T-helper 1 cell (primary cell): Measurements from ENCODE around the gene SRSF3.
"Not testable (repeated sequence)": the region's sequence is repeated elsewhere in the genome, so short reads cannot be mapped to it uniquely, and the experiment has no call there.

ENCODE experiments used
- DNase-seq, 5 donors: peaks; one replicate each; pipeline ENCODE4 v3.0.0-alpha.2; 2012 to 2020

SRSF3 gene

DNA sequence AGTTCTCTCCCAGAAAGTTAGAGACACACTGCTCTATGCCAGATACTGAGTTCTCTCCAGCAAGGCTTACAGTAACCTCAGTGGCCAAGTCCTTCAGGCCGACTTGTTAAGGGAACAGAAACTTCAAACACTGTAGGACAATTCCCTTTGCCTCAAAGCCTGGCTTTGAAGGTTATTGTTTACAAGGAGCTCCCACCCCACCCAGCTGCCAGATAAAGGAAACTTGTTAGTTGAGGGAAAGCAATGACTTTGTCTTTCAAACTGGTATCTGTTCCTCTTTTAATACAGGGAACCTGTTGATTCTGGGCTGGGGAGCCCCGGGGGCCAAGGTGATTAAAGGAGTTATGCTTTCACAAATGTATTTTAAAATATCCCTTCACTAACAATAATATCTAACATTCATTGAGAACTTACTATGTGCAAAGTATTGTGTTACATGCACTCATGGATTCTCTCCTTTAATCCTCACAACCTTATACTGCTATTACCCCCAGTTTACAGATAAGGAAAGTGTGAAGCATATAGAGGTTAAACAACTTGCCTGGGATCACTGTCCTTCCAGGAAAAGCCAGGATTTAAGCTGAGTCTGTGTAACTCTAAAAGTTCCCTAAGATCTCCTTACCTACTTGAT, 56.8 kb downstream of the SRSF3 start:
- no peak for DNase-seq

DNA sequence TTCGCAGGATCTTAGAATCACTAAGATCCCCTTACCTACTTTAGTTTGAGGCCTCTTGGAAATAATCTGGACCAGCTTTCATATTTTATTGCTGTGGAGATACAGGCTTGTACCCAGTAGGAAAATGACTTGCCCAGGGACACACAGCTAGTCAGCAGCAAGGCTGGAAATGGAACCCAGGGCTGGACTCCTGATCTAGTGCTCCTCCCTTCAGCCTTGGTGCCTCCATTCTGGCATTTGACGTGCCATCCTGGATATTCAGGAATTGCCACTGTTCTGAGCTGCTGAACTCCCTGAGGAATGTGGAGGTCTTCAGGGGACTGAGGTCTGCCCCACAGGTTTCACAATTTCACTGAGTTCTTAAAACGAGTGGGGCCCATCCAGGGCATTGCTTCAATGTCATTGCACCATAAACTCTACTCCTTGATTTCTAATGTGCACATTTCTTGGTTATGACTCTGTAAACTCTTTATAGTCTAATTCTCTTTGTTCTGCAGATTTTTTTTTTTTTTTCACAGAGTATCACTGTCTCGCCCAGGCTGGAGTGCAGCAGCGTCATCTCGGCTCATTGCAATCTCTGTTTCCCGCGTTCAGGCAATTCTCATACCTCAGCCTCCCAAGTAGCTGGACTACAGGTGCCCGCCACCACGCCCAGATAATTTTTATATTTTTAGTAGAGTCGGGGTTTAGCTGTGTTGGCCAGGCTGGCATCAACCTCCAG, 57.7 kb downstream of the SRSF3 start:
- DNase-seq = no peak

DNA sequence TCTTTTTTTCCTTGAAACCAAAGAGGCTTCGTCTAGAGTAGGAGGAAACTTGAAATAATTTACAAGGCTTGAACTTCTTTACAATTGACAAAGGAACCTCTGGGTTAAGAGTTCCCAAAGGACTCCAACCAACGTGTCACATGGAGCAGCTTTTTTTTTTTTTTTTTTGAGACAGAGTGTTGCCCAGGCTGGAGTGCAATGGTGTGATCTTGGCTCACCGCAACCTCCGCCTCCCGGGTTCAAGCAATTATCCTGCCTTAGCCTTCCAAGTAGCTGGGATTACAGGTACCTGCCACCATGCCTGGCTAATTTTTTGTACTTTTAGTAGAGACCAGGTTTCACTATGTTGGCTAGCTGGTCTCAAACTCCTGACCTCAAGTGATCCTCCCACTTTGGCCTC, 60.3 kb downstream of the SRSF3 start:
- DNase-seq = not testable (repeated sequence)
